ENCODE results near the gene VWA3B. TPM values are rescaled to one million over a fixed set of nuclear protein-coding genes. Genes with fewer than 3 reads are reported as not detected.

VWA3B gene
- total RNA-seq, 2 donors from 2014 or later = not detected

DNA sequence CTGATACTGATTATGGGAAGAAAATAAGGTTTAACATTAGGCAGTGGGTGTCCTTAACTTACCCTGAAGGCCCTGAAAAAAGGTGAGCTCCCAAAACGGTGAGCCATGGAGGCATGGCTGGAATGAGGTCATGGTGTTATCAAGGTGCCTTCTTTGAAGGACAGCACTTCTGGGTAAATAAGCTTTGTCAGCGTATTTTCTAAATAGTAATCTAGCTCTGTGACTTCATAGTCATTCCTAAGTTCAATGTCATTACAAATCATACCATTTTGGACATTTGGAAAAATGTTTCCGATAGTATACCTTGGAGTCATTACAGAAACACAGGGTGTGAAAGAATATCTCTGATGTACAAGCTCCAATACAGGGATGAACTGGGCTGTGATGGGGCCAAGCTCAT, 224.1 kb downstream of the VWA3B start:
- H3K27me3 ChIP-seq = no peaks in the 10 kb centered on the region
- H3K9me3 ChIP-seq = no peaks in the 10 kb centered on the region
- H3K27ac ChIP-seq = no peak overlapping the region
- no peaks in the 10 kb centered on the region for H3K4me1 ChIP-seq
- TF ChIP-seq, protein P1, sequence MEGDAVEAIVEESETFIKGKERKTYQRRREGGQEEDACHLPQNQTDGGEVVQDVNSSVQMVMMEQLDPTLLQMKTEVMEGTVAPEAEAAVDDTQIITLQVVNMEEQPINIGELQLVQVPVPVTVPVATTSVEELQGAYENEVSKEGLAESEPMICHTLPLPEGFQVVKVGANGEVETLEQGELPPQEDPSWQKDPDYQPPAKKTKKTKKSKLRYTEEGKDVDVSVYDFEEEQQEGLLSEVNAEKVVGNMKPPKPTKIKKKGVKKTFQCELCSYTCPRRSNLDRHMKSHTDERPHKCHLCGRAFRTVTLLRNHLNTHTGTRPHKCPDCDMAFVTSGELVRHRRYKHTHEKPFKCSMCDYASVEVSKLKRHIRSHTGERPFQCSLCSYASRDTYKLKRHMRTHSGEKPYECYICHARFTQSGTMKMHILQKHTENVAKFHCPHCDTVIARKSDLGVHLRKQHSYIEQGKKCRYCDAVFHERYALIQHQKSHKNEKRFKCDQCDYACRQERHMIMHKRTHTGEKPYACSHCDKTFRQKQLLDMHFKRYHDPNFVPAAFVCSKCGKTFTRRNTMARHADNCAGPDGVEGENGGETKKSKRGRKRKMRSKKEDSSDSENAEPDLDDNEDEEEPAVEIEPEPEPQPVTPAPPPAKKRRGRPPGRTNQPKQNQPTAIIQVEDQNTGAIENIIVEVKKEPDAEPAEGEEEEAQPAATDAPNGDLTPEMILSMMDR (IDR thresholded peaks at IDR 0.05) = no peak
- H3K4me3 ChIP-seq = no peak overlapping the region
- H3K36me3 ChIP-seq = no peaks in the 10 kb centered on the region
- DNase-seq (ENCODE audit: low spot score) = no peak

DNA sequence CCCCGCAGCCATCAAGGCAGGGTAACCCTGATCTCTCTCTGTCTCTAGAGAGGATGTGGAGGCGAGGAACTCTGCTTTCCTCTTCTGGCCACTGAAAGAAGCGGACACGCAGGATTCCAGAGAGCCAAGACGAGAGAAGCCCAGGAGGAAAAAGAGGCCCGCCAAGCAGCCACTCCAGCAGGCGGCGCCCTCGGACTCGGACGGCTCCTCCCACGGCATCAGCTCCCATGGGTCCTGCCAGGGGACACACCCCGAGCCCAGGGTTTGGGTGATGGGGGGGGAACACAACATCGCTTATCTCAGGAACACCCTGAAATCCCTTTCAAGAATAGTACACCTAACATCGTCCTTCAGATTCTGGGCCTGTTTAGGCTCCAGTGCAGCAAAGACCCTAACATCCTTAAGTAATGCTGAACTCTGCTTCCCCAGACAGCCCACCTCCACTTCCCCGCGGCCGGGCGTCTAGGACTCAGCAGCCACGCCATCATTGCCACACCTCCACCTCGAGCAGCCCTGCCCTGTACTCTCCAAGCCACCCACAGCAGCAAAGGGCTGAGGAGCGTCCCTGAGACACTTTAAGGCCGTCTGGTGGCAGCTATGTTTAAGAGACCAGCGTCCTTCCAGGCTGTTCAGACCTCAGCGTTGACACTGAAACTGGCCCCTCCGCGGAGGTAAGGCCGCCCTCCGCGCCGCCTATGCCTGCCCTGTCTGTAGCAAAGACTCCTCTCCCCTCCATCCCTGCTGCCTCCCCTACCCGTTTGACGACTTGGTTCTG, 225.0 kb downstream of the VWA3B start:
- H3K27me3 ChIP-seq = no peaks in the 10 kb centered on the region
- H3K4me3 ChIP-seq = no peak overlapping the region
- no peaks in the 10 kb centered on the region for H3K9me3 ChIP-seq
- no peaks in the 10 kb centered on the region for H3K36me3 ChIP-seq
- DNase-seq (ENCODE audit: low spot score) = no peak
- H3K4me1 ChIP-seq = no peaks in the 10 kb centered on the region
- TF ChIP-seq, protein P1 (IDR thresholded peaks at IDR 0.05) = no peak
- H3K27ac ChIP-seq = no peak overlapping the region

DNA sequence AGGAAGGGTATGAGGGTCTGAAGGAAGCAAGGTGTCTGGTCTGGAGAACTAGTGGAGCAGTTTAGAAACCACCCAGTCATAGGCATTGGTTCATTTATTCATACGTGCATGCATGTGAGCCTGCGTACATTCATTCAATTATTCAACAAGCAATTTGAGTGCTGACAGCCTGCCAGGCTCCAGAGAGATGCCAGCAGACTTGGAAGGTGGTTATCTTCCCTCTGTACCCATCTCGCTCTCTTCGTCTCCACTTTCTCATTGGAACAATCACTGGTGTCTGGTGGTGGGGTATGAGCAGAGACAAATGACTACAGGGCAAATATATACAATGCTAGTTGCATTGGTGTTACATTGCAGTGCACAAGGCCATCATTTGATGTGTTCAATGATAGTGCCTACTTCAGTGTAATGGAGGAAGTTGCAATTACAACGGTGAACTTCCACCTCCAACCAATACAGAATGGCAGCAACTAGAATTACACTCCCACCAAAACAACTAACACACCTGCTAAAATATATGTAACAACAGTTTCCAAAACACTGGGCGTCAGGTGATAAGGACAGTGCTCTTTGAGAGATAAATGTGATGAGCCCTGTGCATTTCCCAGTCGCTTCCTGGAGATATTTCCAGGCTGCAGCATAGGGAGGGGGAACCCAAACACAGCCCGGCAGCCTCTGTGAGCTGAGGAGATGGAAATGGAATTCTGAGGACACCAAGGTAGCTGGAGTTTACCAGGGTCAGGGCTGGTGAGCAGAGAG, 226.7 kb downstream of the VWA3B start:
- Histone ChIP-seq H3K27ac (no peak overlapping the region), H3K27me3 (no peaks in the 10 kb centered on the region), H3K9me3 (no peaks in the 10 kb centered on the region), H3K4me1 (no peaks in the 10 kb centered on the region), H3K4me3 (no peak overlapping the region), H3K36me3 (no peaks in the 10 kb centered on the region)
- no peak for DNase-seq (ENCODE audit: low spot score)
- TF ChIP-seq, protein P1 (IDR thresholded peaks at IDR 0.05) = no peak

DNA sequence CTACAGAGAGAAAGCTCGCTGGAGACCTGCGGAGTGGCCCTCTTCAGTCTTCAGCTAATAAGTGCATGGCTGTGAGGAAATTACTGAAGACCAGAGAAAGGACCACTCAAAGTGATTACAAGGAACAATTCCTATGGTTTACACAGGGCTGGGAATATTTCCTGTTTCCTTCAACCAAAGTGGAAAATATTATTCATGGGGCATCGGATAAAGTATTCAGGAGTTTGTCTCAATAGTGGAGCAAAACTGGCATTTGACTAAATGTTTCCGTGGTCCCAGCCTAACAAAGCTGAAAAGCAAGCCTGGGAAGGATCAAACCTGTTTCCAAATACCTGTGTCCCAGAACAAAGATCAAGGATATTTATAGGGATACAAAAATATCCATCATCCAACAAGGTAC, 227.3 kb downstream of the VWA3B start:
- Histone ChIP-seq H3K9me3 (no peaks in the 10 kb centered on the region), H3K27me3 (no peaks in the 10 kb centered on the region), H3K27ac (no peak overlapping the region), H3K4me3 (no peak overlapping the region), H3K4me1 (no peaks in the 10 kb centered on the region), H3K36me3 (no peaks in the 10 kb centered on the region)
- no peak for DNase-seq (ENCODE audit: low spot score)
- TF ChIP-seq, protein P1 (IDR thresholded peaks at IDR 0.05) = no peak

DNA sequence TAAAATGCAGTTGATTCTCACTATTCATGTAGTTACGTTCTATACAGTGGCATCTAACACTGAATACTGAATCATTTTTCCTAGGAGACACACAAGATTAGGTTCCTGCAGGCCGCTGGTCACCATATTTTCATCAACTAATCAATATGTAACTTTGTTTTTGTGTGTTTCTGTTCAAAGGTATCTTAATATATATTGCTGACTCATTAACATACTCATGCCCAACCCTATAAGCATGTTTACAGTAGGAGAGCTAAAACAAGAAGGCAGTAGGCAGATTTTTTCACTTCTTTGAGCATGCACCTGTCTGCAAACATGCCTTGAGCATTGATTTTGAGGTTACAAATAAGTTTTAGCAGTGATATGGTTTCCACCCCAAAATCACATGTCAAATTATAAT, 229.0 kb downstream of the VWA3B start:
- TF ChIP-seq, protein P1 (IDR thresholded peaks at IDR 0.05) = no peak
- no peak overlapping the region for H3K27ac ChIP-seq
- H3K4me1 ChIP-seq = no peaks in the 10 kb centered on the region
- no peaks in the 10 kb centered on the region for H3K36me3 ChIP-seq
- no peaks in the 10 kb centered on the region for H3K27me3 ChIP-seq
- no peak overlapping the region for H3K4me3 ChIP-seq
- peaks cover 4 to 11% of the 10 kb centered on the region in 2 donors for H3K9me3 ChIP-seq
- no peak for DNase-seq (ENCODE audit: low spot score)
